Esophagus muscularis mucosa (tissue), 4 donors: ENCODE data around the gene LRIT2. TPM values are rescaled to one million over a fixed set of nuclear protein-coding genes. Genes with fewer than 3 reads are reported as not detected.

Experiments used
- DNase-seq: peaks from one replicate; pipeline ENCODE4 v3.0.0-alpha.2; 2017; ENCODE audit errors: extremely low spot score
- H3K27ac ChIP-seq, 4 donors: fragments of 200-600 bp; sonication (generic); replicated peaks in 1 of 4; 1 replicate in 3 of 4; 2 replicates in 1 of 4; pipeline ENCODE4 v1.5.1; 2016 to 2019; ENCODE audit warnings: mild to moderate bottlenecking in 1 of 4
- H3K27me3 ChIP-seq, 4 donors: fragments of 200-600 bp; sonication (generic); one replicate each; pipeline versions ENCODE4 v1.5.1 to v1.6.0; 2016 to 2019
- H3K36me3 ChIP-seq, 4 donors: fragments of 200-600 bp; sonication (generic); one replicate each; pipeline ENCODE4 v1.5.1; 2016 to 2019
- H3K4me1 ChIP-seq, 4 donors: fragments of 200-600 bp; sonication (generic); one replicate each; pipeline ENCODE4 v1.5.1; 2016 to 2019
- H3K4me3 ChIP-seq, 4 donors: fragments of 200-600 bp; sonication (generic); 1 replicate in 2 of 4; 2 replicates in 2 of 4; pipeline ENCODE4 v1.5.1; 2016 to 2019; ENCODE audit warnings: mild to moderate bottlenecking in 4 of 4, moderate library complexity in 1 of 4
- H3K9me3 ChIP-seq, 4 donors: fragments of 200-600 bp; sonication (generic); 1 replicate in 3 of 4; 2 replicates in 1 of 4; pipeline ENCODE4 v1.5.1; 2016 to 2019
- CTCF ChIP-seq, 3 experiments: fragments of 200-600 bp in 2 of 3; fragments of 450-650 bp in 1 of 3; sonication (generic) in 2 of 3; IDR thresholded peaks; one replicate each; pipeline ENCODE4 v1.5.1; 2017 to 2019; ENCODE audit warnings: antibody characterized with exemption in 3 of 3, mild to moderate bottlenecking in 2 of 3, moderate library complexity in 1 of 3
- EP300 ChIP-seq: sonication (generic); formaldehyde crosslinking; IDR thresholded peaks from one replicate; pipeline ENCODE4 v1.6.1; 2017; ENCODE audit warnings: antibody characterized with exemption
- POLR2A ChIP-seq: fragments of 450-650 bp; IDR thresholded peaks from one replicate; pipeline ENCODE4 v1.6.1; 2017; ENCODE audit warnings: antibody characterized with exemption, moderate library complexity, mild to moderate bottlenecking, low read depth
- POLR2AphosphoS5 ChIP-seq, 2 donors: sonication (generic); formaldehyde crosslinking; IDR thresholded peaks; one replicate each; pipeline ENCODE4 v1.6.1; 2017; ENCODE audit warnings: antibody characterized with exemption in 2 of 2
- WGBS: methylation state at CpG from one replicate; pipeline ENCODE4 v1.1.5; 2018; 5-methylcytosine and 5-hydroxymethylcytosine counted together
- intact Hi-C: fragments of 100-400 bp; cut with DNase I; formaldehyde crosslinking; loops from one replicate; pipeline ENCODE4 v1.15.1; 2023
- total RNA-seq, 4 donors: library from RNA; depleted of rRNA; stranded (reverse); fragments of >200 nt; gene quantifications; one replicate each; pipeline versions ENCODE4 v1.1.0 to v1.2.1, GENCODE V29; 2016

The LRIT2 gene
- total RNA-seq, 4 donors from 2014 or later = 0.19 TPM; not detected in 3

DNA sequence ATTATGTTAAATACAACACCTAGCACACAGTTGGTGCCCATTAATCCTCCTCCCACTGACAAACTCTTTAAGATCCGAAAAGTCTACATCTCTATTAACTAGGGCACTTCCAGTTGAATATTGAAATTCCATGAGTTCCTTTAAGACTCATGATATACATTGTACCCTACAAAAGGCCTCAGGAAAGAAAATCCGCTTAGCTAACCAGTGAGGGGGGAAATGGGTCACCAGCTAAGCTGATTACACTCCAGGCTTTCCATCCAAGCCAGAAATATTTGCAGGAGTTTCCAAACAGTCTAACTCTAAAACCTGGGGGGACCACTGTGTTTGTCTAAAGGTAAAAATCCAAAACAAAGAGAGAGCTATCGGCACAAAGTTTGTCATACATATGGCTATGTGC lies 1.3 kb upstream of the LRIT2 start:
- no peak for TF ChIP-seq EP300
- TF ChIP-seq CTCF (IDR thresholded peaks at IDR 0.05) = no peak
- TF ChIP-seq POLR2AphosphoS5 (IDR thresholded peaks at IDR 0.05) = no peak
- no peak for TF ChIP-seq POLR2A
- no peaks in the 10 kb centered on the region for H3K4me1 ChIP-seq
- intact Hi-C loops = no loop called here
- H3K36me3 ChIP-seq = no peaks in the 10 kb centered on the region
- H3K27ac ChIP-seq = no peak overlapping the region
- no peak overlapping the region for H3K4me3 ChIP-seq
- peaks cover 0 to 21% (median 0%) of the 10 kb centered on the region in 4 donors for H3K27me3 ChIP-seq
- WGBS = 72% methylated on average over 3 of the region's 3 CpGs
- DNase-seq = no peak
- no peaks in the 10 kb centered on the region for H3K9me3 ChIP-seq

DNA sequence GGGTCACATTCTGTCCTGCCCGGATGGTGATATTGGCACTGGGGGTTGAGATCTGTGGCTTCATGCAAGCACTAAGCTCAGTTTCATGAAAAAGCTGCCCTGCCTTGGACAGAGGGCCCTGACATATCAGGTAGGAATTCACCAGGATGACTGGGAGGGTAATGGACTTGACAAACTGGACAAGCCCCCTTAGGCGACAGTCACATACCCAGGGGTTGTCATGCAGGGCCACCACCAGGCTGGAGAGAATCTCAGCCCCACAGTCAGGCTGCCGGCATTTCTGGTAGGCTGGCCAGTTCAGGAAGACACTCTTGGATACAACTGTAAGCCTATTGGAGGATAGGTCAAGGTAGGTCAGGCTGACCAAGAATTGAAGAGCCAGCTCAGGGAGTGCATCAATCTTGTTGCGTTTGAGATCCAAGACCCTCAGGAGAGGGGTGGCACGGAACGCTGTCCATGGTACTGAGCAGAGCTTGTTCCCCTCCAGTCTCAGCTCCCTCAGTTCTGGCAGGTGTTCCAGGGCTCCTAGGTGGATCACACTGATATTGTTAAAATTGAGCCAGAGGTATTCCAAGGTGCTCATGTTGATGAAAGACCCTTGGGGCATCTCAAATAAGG lies 824 bp downstream of the LRIT2 start:
- Histone ChIP-seq H3K27me3 (peaks cover 0 to 21% (median 0%) of the 10 kb centered on the region in 4 donors), H3K36me3 (no peaks in the 10 kb centered on the region), H3K4me1 (no peaks in the 10 kb centered on the region), H3K27ac (no peak overlapping the region), H3K4me3 (no peak overlapping the region), H3K9me3 (no peaks in the 10 kb centered on the region)
- no peak for DNase-seq
- no peak for TF ChIP-seq EP300
- no peak for TF ChIP-seq POLR2AphosphoS5 (IDR thresholded peaks at IDR 0.05)
- TF ChIP-seq CTCF (IDR thresholded peaks at IDR 0.05) = no peak
- TF ChIP-seq POLR2A = no peak
- WGBS = 100% methylated on average over 1 of the region's 6 CpGs
- intact Hi-C loops = no loop called here

DNA sequence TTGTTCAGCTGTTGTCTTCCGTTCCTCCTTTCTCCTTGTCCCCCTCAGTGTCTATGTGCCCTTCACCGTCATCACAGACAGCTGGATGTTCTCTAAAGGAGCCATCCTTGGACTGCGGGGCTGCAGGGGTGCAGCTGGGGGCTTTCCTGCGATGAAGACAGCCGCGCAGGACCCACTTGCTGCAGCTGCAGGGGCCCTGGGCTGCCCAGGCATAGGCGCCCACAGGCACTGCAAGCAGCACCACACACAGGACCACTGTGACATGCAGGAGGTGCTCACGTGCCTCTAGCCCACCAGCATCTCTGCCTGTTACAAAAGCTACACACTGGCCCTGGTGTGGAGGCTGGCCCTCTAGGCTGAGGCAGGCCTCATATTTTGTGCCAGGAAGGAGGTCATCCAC lies 3.4 kb downstream of the LRIT2 start:
- WGBS = 84% methylated on average over 8 of the region's 8 CpGs
- intact Hi-C loops = no loop called here
- no peak for DNase-seq

DNA sequence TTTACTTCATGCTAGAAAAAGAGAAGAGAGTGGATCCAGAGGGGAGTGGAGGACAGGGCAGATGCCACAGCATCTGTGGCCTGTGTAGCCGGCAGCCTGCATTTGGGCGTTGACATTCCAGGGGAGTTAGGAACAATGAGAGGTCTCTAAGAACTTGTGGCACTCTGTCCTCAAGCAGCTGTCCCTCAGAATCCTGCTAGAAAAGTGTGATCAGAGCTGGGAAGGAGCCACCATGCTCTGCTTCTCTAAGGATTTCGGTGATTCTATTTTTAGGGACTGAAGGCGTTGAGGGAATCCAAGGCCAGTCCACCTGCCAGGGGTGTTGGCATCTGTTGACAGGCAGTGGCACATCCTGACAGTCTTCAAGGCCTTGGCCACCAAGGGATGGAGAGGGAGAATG lies 7.6 kb downstream of the LRIT2 start:
- TF ChIP-seq POLR2A = no peak
- TF ChIP-seq POLR2AphosphoS5 (IDR thresholded peaks at IDR 0.05) = no peak
- no peak for TF ChIP-seq CTCF (IDR thresholded peaks at IDR 0.05)
- TF ChIP-seq EP300 = no peak
- H3K9me3 ChIP-seq = no peaks in the 10 kb centered on the region
- no peak overlapping the region for H3K27ac ChIP-seq
- H3K36me3 ChIP-seq = no peaks in the 10 kb centered on the region
- H3K4me1 ChIP-seq = no peaks in the 10 kb centered on the region
- no peak overlapping the region for H3K4me3 ChIP-seq
- 92% methylated on average over 4 of the region's 4 CpGs for WGBS
- peaks cover 0 to 21% (median 0%) of the 10 kb centered on the region in 4 donors for H3K27me3 ChIP-seq
- no peak for DNase-seq
- intact Hi-C loops = no loop called here

More for the DNA sequence above, 3.4 kb downstream of the LRIT2 start:
- TF ChIP-seq POLR2AphosphoS5 (IDR thresholded peaks at IDR 0.05) (no peak), POLR2A (no peak), CTCF (IDR thresholded peaks at IDR 0.05) (no peak), EP300 (no peak)
- Histone ChIP-seq H3K4me1 (no peaks in the 10 kb centered on the region), H3K27ac (no peak overlapping the region), H3K27me3 (peaks cover 0 to 21% (median 0%) of the 10 kb centered on the region in 4 donors), H3K9me3 (no peaks in the 10 kb centered on the region), H3K4me3 (no peak overlapping the region), H3K36me3 (no peaks in the 10 kb centered on the region)

- WGBS = 98% methylated on average over 8 of the region's 9 CpGs
- Histone ChIP-seq H3K4me1 (no peaks in the 10 kb centered on the region), H3K36me3 (no peaks in the 10 kb centered on the region), H3K27me3 (peaks cover 0 to 18% (median 0%) of the 10 kb centered on the region in 4 donors), H3K4me3 (no peak overlapping the region), H3K9me3 (no peaks in the 10 kb centered on the region), H3K27ac (no peak overlapping the region)
- intact Hi-C loops = no loop called here
- no peak for DNase-seq
- no peak for TF ChIP-seq POLR2A
- TF ChIP-seq EP300 = no peak
- no peak for TF ChIP-seq CTCF (IDR thresholded peaks at IDR 0.05)
- no peak for TF ChIP-seq POLR2AphosphoS5 (IDR thresholded peaks at IDR 0.05)
Observed at GRCh38 chr10:84216834-84217233, 8.5 kb downstream of the LRIT2 start.
